Stimulated activated CD8-positive, alpha-beta memory T cell treated with anti-CD3 and anti-CD28 coated beads, Interleukin-15, amount 100 ng/mL, for 24 hours (primary cell): ENCODE data around the gene TJP3.

Experiments
- DNase-seq: peaks from one replicate; pipeline ENCODE4 v3.0.0-alpha.2; 2020; ENCODE audit warnings: low read depth

Gene TJP3

DNA sequence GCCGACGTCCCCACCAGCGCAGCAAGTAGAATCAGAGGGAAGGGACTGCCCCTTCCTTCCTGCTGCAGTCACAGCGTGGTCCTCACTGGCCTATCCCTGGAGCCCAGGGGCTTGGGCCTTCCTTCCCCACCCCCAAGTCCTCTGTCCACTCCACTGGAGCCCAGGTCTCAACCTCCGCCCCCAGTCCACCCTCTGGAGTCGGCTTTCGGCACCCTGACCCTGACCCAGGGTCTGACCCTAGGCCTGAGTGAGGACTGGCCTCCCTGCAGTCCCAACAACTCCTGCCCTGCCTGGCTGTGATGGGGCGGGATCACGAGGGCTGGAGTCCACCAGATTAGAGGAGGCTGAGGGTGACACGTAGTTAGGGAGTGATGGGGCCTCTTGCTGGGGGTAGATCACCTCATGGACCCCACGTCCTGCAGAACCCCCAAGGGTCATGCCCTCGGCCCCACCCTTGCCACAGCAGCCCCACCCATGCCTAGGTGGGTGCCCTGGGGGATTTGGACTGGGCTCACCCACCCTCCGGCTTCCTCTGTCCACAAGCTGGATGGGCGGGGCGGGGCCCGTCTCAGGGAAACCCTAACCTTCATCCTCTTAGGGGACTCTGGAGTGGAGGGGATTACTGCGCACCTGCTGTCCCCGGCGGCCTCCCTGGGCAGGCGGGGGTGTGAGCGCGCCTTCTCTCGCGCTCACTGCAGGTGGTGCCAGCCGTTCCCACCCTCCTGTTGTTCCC lies 60.0 kb downstream of the TJP3 start:
- DNase-seq = no peak

GRCh38 chr19:3768748-3769099 lies 60.5 kb downstream of the TJP3 start:
- DNase-seq = no peak

GRCh38 chr19:3769494-3769893 lies 61.3 kb downstream of the TJP3 start:
- no peak for DNase-seq

DNA sequence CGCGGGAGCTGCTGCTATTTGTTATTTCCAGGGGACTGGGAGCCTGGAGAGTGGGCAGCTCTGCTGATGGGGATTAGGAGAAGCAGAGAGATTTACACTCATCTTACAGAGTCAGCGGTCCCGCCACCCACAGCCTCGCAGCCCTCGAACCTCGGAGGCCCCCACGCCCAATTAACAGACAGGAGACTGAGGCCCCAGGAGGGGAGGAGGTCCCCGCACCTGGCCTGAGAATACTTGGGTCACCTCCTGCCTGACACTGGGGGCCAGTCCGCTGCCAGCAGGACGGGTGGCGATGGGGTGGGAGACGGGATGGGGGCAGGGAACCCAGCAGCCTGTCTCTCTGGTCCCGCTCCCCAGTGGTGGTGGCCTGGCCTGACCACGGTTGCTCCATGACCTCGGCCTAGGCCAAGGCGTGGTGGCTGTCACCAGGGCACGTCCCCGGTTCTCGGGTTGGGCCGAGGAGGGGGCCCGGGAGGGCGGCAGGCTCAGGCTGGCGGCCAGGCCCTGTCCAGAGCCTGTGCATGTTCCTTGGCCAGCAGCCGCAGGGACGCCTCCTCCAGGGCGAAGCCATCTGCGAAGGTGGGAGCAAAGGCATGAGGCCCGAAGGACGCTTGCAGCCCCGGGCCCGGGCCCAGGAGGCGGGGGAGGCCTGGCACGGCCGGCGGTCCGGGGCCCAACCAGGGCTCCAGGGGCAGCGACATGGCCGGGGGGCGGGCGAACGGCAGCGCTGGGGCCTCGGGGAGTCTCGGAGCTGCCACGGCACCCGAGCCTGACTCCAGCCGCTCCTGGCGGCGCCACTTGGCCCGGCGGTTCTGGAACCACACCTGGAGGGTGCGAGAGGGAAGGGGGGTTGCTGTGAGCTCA lies 62.2 kb downstream of the TJP3 start:
- no peak for DNase-seq

DNA sequence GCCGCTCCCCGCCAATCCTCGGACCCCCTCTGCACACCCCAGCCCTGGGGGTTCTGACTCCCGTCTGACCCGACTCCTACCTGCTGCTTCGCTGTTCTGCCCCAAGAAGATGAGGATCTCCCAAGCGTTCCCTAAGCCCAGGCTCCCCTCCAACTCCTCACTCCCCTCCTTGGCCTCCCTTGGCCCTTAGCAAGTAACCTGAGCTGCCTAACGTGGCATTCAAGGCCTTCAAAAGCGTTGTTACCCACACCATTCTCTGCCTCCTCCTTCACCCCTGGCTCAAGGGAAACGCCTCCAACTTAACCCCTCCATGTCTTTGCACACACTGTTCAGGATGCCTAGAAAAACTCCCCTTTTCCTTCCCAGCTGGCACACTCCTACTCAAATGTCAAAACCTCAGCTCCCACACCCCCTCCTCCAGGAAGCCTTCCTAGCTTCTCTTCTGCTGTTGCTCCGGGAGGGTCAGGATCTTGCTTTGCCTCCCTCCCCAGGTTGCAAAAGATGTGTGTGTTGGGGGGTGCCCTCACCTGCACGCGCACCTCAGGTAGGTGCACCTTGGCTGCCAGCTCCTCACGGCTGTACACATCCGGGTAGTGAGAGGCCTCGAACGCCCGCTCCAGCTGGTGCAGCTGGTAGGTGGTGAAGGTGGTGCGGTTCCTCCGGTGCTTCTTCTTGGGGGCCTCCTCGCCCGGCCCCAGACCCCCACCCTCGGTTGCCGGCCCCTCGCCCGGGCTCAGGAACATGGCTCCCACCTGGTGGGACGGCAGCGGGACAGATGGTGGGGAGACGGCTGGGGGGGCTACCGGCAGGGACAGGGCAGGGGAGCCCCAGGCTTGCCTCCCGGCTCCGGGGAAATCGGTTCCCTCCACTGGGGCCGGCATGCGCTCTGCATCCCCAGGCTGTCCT lies 63.1 kb downstream of the TJP3 start:
- no peak for DNase-seq

DNA sequence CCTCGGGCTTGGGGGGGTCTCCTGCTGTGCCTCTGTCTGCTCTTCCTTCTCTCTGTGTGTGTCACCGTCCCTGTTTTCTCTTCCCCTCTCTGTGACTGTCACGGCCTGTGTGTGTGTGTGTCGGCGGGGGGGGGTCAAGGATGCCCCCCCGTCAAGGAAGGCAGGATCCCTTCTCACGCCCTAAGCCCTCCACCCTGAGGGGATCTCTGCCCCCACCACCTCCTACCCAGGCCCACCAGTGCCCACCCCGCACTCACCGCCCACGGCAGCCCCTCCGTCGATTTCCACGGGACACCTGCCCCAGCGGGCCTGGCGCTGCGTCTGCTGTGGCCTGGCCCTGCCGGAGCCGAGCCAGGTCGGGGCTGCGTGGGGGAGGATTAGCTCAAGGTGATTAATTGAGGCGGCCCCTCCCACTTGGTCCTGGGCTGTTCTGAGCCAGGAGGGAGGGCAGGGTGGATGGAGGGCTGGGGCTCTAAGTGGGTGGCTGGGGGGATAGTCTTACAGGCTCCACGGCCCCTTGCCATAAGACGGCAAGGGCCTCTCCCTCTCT lies 63.8 kb downstream of the TJP3 start, which contains the start of gene RAX2:
RAX2 (minus strand) TSS at position 323 of the 550 bp plus-strand sequence. CDS start 486 bp downstream, outside the sequence.
- no peak for DNase-seq

GRCh38 chr19:3773814-3774515 lies 65.8 kb downstream of the TJP3 start:
- DNase-seq = no peak

DNA sequence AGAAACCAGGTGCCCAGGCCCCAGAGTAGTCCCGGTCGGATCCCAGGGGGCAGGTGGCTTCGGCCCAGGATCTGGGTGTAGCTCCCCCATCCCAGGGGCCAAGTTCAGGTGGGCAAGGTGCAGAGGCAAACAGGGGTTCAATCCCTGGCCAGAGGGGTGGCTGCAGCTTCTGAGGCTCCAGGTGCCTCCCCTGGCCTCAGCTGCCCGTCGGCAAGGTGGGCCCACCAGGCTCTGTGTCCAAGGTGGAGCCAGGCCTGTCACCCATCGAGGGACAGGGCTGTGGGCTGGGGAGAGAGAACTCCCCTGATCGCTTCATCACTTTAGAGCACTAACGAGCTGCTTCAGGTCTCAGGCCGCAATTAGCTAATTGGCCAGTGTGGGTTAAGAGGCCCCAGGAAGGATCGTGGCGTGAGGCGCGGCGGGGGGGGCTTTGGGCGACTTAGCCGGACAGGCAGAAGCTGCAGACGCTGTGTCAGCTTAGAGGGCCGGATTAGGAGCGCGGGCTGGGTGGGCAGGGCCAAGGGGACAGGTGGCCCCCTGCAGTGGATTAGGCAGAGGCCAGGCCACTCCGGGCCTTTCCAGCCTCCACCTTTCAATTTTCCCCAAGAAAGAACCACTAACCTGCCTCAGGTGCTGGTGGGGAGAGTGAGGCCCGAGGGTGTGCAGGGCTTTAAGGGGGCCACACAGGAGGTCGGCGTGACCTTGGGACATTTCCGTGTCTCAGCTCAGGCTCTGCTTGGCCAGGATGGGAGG lies 66.6 kb downstream of the TJP3 start:
- DNase-seq = no peak

- DNase-seq = no peak
Measured at GRCh38 chr19:3775374-3775711, 67.2 kb downstream of the TJP3 start.

DNA sequence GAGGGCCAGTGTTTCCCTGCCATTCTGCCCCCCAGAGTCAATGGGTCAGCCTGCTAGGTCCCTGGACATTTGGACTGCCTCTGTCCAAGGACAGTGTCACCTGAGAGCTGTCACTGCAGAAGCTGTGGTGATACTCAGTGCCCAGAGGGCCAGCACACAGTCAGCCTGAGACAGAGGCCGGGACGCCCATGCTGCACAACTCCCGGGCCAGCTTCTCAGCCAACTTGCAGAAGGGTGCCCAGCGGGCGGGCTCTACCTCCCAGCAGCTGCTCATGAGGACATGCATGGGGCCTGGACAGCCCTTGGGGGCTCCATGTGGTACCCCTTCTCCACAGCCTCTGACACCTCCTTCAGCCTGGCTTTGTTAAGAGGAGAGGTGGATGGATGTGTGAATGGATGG lies 67.6 kb downstream of the TJP3 start:
- no peak for DNase-seq

DNA sequence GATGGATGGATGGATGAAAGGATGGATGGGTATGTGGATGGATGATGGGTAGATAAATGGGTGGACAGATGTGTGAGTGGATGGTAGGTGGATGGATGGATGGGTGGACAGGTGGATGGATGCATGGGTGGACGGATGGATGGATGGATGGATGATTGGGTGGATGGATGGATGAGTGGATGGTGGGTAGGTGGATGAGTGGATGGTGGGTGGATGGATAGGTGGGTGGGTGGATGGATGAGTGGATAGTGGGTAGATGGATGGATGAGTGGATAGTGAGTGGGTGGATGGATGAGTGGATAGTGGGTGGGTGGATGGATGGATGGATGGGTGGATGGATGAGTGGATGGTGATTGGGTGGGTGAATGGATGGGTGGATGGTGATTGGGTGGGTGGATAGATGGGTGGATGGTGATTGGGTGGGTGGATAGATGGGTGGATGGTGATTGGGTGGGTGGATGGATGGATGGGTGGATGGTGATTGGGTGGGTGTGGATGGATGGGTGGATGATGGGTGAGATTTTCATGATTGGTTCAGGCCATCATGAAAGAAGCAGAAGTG lies 68.4 kb downstream of the TJP3 start:
- no peak for DNase-seq

DNA sequence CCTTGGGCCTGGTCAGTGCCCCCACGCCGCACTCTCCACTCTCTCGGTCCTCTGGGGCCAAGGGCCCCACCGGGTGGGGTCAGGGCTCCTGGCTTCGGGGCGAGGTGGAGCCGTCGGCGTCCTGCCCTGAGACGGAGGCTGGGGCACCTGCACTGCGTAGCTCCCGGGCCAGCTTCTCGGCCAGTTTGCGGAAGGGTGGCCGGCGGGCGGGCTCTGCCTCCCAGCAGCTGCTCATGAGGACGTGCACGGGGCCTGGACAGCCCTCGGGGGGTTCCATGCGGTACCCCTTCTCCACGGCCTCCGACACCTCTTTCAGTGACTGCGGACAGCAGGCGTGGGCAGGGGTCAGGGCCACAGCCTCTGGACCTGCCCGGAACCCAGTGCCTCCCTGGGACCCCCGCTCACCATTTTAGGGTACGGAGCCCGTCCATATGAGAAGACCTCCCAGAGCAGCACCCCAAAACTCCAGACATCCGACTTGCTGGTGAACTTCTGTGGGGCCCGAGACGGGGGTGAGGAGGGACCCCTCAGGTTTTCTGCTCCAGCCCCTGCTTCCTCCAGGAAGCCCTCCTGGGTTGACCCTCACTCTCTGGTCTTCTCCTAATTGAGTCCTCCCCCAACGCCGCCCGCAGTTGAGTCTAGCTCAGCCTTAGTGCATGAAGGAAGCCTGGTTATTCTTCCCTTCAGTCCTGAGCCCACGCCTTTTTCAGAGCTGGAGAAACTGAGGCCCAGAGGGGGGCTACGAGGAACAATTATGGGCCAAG lies 70.1 kb downstream of the TJP3 start:
- DNase-seq = no peak

- no peak for DNase-seq
Measured at GRCh38 chr19:3778899-3779723, 70.9 kb downstream of the TJP3 start.

- DNase-seq = no peak
Measured at GRCh38 chr19:3780786-3781304, 72.7 kb downstream of the TJP3 start.

DNA sequence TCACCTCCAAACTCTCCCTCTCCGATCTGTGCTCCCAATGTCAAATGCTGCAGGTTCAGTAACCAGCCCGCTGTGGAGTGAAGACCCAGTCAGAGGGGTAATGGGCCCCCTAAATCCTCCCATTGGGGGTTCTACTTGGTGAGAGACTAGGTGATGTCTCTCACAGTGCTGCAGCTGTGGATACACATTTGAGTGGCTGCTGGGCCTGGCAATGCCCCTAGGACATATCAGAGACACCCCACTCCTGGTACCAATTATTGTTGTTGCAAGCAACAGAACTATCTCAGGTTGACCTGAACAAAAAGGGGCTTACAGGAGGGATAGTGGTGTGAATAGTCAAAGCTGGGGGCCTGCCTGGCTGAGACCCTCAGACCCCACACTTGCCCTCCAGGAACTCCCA lies 73.4 kb downstream of the TJP3 start:
- DNase-seq = no peak

- DNase-seq = no peak
Measured at GRCh38 chr19:3782330-3782729, 74.1 kb downstream of the TJP3 start.

DNA sequence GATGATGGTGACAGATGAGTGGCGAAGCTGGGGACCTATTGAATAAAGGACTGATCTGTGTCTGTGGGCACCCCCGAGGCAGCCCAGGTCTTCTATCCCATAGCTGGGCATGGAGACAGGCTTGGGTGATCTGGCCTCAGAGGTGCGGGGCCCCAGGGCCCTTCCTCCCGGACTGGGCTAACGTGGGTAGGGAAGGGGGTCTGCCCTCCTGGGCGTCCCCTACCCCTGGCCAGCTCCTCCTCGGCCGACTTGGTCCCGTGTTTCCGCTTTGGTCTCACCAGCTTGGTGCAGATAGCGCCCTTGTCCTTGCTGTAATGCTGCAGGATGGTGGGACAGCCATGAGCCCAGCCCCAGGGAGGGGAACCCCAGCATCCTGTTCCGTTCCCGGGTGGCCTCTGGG lies 74.7 kb downstream of the TJP3 start:
- DNase-seq = no peak
